D721Med (cell line): Measurements from ENCODE around the gene TNFSF11.

ENCODE experiments used
- DNase-seq: peaks from one replicate; pipeline ENCODE4 v3.0.0; 2011; ENCODE audit warnings: low spot score; ENCODE audit not compliant: insufficient read length
- FAIRE-seq: peaks from 2 replicates; lab custom pipeline; 2011; peaks lifted over from hg19 to GRCh38; lab: Jason Lieb, UNC
- TF ChIP-seq, protein P1 (sequence below): IDR thresholded peaks from 2 replicates; pipeline ENCODE4 v1.5.1; 2012; ENCODE audit warnings: mild to moderate bottlenecking, control low read depth; ENCODE audit not compliant: insufficient read depth; ENCODE audit errors: missing control alignments

The TNFSF11 gene

DNA sequence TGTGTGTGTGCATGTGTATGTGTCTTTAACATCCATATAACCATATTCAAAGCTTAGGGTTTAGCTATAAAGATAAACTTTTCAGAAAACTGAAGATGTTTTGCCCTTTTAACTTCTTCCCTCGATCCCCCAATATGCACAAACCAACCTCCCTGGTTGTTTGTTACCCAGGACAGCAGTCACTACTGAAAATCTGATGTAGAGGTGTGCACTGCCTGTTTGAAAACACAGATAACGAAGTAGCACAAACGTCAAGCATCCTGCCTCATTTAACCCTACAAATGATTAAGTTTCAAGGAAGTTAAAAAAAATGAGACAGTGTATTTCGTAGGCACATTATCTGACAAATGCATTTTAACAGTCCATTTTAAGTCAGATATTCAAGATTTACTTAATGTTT is 3.6 kb downstream of the TNFSF11 start:
- TF ChIP-seq, protein P1, sequence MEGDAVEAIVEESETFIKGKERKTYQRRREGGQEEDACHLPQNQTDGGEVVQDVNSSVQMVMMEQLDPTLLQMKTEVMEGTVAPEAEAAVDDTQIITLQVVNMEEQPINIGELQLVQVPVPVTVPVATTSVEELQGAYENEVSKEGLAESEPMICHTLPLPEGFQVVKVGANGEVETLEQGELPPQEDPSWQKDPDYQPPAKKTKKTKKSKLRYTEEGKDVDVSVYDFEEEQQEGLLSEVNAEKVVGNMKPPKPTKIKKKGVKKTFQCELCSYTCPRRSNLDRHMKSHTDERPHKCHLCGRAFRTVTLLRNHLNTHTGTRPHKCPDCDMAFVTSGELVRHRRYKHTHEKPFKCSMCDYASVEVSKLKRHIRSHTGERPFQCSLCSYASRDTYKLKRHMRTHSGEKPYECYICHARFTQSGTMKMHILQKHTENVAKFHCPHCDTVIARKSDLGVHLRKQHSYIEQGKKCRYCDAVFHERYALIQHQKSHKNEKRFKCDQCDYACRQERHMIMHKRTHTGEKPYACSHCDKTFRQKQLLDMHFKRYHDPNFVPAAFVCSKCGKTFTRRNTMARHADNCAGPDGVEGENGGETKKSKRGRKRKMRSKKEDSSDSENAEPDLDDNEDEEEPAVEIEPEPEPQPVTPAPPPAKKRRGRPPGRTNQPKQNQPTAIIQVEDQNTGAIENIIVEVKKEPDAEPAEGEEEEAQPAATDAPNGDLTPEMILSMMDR = no peak
- DNase-seq = no peak
- no peak for FAIRE-seq

DNA sequence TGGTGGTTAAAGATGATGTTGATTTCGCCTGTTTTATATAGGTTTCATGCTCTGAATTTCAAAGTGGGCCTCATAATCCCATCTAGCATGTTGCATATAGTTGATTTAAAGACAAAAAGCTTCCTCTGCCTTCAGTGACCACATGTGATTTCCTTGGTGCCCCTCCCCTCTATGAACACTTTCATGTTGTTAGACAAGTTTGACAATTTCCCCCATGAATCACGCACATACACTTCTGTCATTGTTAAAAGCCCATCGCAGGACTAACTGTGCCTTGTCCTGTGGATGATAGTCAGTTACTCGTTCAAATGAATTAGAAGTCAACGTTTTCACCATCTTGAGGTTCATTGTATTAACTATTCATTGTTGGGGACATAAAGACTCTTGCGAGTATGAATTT is 6.7 kb downstream of the TNFSF11 start:
- DNase-seq (no peak), FAIRE-seq (no peak)
- TF ChIP-seq, protein P1 = no peak

DNA sequence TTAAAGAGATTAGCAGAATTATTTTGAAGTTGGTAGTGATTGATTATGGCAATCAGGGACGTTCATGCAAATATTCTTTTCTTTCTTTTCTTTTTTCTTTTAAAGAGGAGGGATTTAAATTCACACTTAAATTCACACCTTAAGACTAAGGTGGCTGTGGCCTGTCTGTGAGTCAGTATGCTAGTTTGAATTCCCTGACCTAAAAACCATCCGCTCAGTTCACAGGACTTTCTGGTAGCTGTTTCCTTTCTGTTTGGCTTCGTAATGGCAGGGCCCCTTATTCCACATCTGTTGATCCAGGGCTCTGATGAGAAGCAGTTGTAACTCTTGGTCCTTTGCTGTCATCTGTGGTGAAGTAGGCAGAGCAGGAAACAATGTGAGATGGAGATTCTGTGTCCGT is 7.5 kb downstream of the TNFSF11 start:
- FAIRE-seq (no peak), DNase-seq (no peak)
- TF ChIP-seq, protein P1 = no peak

DNA sequence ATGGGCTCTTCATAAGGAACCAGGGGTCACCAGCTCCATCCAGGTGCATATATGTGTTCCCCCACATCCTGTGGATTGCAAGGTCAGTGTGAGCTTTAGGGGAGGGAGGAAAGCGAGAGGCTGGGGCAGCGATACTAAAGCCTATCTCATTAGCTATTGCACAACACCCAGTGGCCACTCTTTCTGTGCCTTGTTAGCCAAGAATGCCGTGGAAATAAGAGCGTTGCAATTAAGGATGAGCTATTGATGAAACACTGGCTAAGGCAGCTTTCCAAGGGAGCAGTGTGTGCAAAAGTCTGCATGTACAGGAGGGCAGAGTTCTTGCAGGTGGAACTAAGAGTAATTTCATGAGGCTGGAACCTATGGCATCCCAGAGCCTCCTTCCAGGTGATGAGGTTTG is 17.6 kb downstream of the TNFSF11 start:
- TF ChIP-seq, protein P1 = no peak
- DNase-seq = no peak
- FAIRE-seq = no peak

DNA sequence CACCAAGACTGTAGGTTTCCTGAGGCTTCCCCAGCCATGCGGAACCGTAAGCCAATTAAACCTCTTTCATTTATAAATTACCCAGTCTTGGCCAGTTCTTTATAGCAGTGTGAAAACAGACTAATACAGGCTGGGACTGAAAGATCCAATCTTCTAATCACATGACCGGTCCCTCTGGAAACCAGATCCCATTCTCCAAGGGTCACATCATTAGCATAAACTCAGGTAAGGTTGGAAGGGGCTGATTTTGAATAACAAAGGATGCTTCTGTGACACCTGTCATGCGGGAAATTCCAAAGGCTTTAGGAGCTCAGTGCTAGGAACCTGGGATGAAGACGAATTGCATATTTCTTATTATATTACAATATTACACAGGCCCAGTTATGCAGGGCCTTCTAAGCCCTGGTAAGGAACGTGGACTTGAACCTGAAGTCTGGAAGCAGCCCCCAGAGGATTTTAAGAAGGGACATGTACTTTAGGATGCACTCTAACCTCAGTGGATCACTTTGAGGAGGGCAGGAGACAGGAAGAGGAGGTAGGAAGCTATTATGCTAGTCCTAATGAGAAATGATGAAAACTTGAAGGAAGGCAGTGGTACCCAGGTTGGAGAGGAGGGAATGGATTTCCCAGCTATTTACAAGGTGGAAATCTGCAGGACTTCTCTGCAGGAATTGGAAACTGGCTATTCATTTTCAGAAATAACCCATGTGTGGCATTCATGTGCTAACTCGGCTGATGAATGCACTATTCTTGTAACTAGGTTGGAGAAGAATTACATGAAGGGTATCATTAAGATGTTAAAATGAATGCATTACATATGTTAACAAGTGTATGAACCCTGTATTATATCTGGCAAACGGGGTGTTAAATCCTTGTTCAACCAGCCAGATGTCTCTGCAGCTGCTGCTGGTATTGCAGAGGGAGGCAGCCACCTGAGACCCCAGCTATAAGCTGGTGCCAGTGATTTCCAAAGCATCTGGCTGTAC is 19.3 kb downstream of the TNFSF11 start:
- TF ChIP-seq, protein P1 = no peak
- FAIRE-seq = no peak
- no peak for DNase-seq

DNA sequence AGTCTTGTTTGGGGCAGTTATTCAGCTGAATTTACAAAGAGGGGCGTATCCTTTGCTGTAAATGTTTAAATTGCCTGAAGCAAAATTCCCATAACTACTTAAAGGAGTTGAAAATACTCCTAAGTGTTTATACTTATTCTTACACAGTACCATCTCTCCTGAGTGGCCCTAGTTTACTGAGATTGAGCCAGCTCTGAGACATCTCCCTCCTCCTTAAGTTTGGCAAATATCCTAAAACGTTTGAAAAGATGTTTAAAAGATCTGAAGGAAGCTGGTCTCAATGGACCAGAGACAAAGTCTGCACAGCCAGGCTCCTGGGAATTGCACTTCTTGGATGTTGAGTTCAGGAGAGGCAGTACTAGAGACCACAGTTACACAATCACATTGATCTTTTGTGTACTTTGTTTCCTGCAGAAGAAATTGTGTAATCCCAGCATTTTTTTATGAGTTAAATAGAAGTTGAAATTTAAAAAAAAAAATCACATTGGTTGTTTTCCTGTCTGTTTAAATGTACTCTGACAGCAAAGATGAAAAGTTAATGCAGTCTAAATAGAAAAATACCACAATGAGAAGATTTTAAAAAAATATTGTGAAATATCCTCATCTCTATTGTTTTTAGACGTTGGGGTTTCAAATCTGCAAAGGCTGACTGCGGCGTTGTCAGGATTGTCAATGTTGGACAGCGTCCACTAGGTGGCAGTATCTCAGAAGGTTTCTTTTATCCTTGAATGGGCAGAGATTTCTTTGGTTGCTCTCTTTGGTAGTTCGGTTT is 20.7 kb downstream of the TNFSF11 start:
- DNase-seq = peak; percentile 17
- no peak for FAIRE-seq
- TF ChIP-seq, protein P1 = peak; percentile 81

DNA sequence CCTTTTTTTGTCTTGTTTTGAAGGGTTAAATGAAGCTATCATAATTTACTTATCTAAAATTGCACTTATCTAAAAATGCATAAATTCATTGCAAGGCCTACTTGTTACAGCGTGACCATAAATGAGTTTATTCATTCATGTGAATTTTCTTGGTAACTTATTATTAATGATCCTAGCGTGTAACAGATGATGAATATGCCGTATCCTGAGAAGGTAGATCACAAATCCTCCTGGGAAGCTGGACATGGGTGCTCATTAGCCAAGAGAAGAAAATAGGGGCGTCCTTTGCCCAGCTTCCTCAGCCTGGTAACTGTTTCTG is 21.3 kb downstream of the TNFSF11 start:
- no peak for DNase-seq
- FAIRE-seq = no peak
- TF ChIP-seq, protein P1 = no peak
